Stomach (tissue), 4 donors: Measurements from ENCODE around the gene LCP1.

Experiments used
- CTCF ChIP-seq, 7 experiments: fragments of 450-650 bp in 4 of 7; fragments of 200-600 bp in 3 of 7; sonication (generic) in 3 of 7; IDR thresholded peaks; one replicate each; pipeline ENCODE4 v1.5.1; 2016 to 2019; ENCODE audit warnings: antibody characterized with exemption in 7 of 7, control low read depth in 2 of 7, mild to moderate bottlenecking in 1 of 7
- POLR2A ChIP-seq, 4 donors: fragments of 450-650 bp; IDR thresholded peaks; one replicate each; pipeline ENCODE4 v1.6.1; 2016; ENCODE audit warnings: antibody characterized with exemption in 4 of 4, control low read depth in 2 of 4, mild to moderate bottlenecking in 1 of 4, moderate library complexity in 1 of 4
- POLR2AphosphoS5 ChIP-seq, 3 donors: sonication (generic); formaldehyde crosslinking; IDR thresholded peaks; one replicate each; pipeline ENCODE4 v1.6.1; 2016; ENCODE audit warnings: antibody characterized with exemption in 3 of 3

GRCh38 chr13:46178143-46178542 is 3.8 kb downstream of the LCP1 start:
- no peak for TF ChIP-seq CTCF (IDR thresholded peaks at IDR 0.05)
- TF ChIP-seq POLR2AphosphoS5 (IDR thresholded peaks at IDR 0.05): no peak
- no peak for TF ChIP-seq POLR2A (IDR thresholded peaks at IDR 0.05)
